Choroid plexus epithelial cell (primary cell): Measurements from ENCODE around the gene NNAT.

ENCODE experiments used
- DNase-seq: peaks from one replicate; pipeline ENCODE4 v3.0.0-alpha.2; 2010; ENCODE audit warnings: low read depth
- H3K4me3 ChIP-seq: 2 replicates; pipeline ENCODE4 v1.5.1; 2011; ENCODE audit warnings: low read depth, mild to moderate bottlenecking, control low read depth, low read length, moderate library complexity
- TF ChIP-seq, protein P1 (sequence below): conservative IDR thresholded peaks from 2 replicates; pipeline ENCODE4 v1.5.1; 2011; ENCODE audit warnings: low read depth, mild to moderate bottlenecking, control low read depth, inconsistent platforms, low read length, moderate library complexity

Gene NNAT

DNA sequence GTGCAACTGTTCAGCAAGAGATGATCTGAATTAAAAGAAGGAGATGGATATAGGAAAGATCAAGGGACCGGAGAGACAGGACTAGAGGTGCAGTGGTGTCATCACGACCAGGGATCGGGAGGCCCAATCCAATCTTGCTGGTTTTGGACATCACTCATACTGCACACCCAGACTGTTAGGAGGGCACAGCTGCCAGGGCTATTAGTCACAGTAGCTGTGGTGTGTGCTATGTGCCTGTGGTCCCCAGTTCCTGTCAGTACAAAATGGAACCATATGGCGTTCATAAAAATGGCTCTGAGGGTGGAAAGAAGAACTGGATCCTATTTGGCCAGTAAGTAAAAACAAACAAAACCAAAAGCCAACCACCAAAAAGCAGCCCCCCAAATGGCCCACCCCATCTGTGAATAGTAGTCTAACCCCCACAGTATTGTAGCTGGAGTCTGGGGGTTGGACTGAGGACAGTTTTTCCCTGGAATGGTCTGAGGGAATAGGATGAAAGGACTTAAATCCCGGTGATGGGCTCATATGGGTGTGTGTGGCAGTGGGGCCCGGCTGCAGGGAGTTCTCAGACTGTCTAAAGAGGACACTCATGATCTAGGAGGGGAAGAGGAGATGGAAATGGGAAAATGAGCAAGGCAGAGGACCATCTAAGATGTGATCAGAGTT lies 9.3 kb upstream of the NNAT start:
- peak; percentile 19 for DNase-seq
- H3K4me3 ChIP-seq: no peak overlapping the region
- TF ChIP-seq, protein P1, sequence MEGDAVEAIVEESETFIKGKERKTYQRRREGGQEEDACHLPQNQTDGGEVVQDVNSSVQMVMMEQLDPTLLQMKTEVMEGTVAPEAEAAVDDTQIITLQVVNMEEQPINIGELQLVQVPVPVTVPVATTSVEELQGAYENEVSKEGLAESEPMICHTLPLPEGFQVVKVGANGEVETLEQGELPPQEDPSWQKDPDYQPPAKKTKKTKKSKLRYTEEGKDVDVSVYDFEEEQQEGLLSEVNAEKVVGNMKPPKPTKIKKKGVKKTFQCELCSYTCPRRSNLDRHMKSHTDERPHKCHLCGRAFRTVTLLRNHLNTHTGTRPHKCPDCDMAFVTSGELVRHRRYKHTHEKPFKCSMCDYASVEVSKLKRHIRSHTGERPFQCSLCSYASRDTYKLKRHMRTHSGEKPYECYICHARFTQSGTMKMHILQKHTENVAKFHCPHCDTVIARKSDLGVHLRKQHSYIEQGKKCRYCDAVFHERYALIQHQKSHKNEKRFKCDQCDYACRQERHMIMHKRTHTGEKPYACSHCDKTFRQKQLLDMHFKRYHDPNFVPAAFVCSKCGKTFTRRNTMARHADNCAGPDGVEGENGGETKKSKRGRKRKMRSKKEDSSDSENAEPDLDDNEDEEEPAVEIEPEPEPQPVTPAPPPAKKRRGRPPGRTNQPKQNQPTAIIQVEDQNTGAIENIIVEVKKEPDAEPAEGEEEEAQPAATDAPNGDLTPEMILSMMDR: no peak

DNA sequence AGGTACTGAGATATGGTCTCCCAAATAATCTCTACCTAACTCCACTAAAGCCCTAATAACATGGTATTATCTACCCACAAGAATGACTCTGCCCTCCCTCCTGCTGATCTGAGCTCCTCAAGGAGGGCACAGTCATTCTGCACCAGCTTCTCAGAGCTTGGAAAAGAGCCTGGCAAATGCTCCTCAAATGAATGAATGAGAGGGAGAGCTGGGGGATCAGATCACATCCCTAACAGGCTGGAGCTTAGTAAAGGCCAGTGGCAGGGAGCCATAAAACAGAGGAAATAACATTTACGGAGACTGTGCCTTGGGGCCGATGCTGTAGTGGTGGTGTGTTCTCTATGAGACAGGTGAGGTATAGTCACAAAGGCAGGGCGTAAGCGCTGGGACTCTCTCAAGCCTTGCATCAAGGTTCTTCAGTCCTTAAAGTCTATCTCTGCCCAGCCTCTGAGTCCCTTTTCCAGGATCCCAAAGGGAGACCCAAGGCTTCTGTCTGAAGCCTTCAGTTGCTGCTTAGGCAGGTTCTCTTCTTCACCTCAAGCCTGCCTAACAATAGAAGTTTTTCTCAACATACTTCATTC lies 7.2 kb upstream of the NNAT start:
- TF ChIP-seq, protein P1: no peak
- no peak for DNase-seq
- H3K4me3 ChIP-seq: no peak overlapping the region

DNA sequence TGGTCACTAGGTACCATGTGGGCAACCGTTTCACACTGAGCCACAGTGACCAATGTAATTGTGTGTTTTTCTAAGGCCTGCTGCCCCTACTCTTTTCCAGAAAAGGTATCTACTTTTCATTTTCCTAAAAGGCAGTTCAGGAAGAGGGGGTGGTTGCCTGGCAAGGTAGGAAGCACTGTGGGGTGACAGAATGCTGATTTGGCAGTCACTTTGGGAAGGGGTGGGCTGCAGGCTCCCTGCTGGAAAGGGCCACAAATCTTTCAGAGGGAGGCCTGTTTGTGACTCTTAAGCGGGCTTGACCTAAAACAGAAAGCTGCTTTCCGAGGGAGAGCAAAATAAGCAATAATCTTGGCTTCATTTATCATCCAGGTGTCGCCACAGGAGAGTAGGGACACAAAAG lies 5.2 kb upstream of the NNAT start:
- no peak overlapping the region for H3K4me3 ChIP-seq
- TF ChIP-seq, protein P1: no peak
- DNase-seq: no peak

DNA sequence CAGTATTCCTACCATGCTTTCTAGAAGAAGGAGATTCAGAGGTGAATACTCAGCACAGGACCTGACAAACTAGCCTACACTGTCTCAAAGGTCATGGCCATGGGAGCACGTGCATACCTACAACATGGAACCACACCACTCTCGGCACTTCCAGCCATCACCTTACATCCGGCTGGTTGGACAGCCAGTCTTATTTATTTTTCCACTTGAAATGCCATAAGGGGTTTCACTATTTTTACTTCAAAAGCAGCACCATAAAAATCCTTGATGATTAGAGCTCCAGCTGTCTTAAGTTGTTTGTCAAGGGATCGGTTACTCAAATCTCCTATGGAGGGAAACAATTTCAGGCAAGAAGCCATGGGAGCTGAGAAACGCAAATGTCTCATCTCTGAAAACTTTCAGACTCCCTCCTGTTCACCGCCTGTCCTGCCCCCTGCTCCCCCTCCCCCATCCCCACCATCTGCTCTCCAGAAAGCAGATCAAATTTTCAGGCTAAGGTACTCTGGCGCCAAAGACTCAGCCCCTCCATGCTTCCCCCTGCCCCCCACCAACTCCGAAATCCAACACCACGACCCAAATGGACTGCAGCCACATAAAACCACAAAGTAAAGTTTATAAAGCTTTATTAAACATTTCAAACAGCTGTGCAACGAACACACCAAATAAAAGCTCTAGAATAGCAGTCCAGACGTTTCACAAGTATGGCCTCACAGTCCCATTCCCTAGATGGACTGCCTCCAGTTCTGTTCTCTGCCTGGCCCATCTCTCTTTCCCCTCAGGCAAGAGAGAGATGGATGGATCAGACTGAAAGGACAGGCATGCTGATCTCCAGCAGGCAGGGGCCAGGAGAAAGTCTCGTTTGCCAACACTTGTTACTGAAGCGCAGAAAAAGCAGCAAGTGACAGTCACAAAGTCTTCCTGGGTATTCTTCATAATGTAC lies 4.0 kb upstream of the NNAT start:
- H3K4me3 ChIP-seq: no peak overlapping the region
- TF ChIP-seq, protein P1: no peak
- peak; percentile 83 for DNase-seq

DNA sequence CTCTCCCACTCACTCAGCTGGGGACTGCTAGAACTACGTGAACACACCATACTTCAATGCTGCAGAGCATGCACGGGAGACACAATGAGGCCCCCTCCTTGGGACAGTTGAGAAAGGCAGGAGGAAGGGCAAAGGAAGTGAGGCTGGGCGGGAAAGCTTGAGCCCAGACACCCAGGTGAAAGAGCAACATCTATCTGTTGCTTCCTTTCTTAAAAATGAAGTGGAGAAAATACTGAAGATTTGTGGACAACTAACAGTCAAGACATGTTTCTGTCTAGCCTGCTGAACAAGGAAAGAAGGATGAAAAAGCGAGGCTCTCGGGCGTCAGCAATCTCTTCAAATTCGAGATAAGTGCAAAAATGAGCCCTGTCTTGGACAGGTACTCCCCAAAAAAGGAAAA lies 3.0 kb upstream of the NNAT start:
- no peak for DNase-seq
- no peak overlapping the region for H3K4me3 ChIP-seq
- TF ChIP-seq, protein P1: no peak

DNA sequence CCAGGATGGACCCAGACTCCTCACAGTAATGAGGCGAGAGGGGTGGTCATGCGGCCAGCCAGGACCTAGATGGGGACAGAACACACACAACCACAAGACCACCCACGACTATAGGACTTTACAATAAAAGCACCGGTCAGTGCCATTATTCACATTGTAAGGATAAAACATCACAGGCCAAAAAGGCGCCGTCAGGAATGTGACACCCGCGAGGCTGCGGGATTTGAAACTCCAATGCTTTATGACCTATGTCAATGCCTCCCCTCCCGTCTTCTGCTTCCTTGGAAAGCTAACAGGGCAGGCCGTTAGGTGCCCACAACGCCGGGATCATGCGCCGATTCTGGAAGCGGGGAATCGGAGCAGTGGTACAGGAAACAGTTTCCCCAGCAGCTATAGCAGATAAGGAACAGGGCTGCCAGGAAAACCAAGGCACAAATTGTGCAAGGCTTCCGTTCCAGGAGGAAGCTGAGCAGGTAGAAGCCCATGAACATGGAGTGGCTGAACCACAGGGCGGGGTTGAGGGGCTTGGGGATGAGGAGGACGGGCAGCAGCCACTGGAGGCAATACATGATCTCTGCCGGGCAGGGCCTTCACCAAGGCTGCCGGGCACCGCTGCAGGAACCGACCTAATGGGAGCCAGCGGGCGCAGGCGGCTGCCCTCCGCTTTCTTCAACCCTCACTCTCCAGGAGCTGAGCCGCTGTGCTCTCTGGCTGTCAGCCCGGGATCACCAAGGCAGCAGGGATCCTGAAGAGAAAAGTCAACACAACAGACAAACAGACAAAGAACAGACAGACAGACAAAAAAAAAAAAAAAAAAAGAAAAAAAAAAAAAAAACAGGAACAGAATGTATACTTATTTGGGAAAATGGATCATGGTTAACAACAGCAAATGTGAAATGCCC lies 2.2 kb upstream of the NNAT start:
- TF ChIP-seq, protein P1: no peak
- peak overlapping the region; percentile 4 for H3K4me3 ChIP-seq
- DNase-seq: peak; percentile 83
